HL-60 (cell line): ENCODE measurements around the gene NCSTN.

Experiments
- DNase-seq, 2 experiments: peaks; one replicate each; pipeline ENCODE4 v3.0.0-alpha.2; 2010 to 2020; ENCODE audit warnings: low read depth in 1 of 2, low spot score in 1 of 2
- H3K27ac ChIP-seq: fragments of 250-450 bp; sonication (Bioruptor Pico); replicated peaks from 2 replicates; pipeline ENCODE4 v1.5.1; 2020; ENCODE audit warnings: mild to moderate bottlenecking, moderate library complexity
- H3K27me3 ChIP-seq: fragments of 250-450 bp; sonication (Bioruptor Pico); 2 replicates; pipeline ENCODE4 v1.5.1; 2021; ENCODE audit warnings: mild to moderate bottlenecking, moderate library complexity; ENCODE audit not compliant: insufficient read depth, poor library complexity, severe bottlenecking
- H3K4me3 ChIP-seq: replicated peaks from 2 replicates; pipeline ENCODE4 v1.5.1; 2011; ENCODE audit warnings: mild to moderate bottlenecking, control low read depth, low read length; ENCODE audit not compliant: insufficient read depth
- CTCF ChIP-seq: IDR thresholded peaks from one replicate; pipeline ENCODE4 v1.5.1; 2011; ENCODE audit warnings: low read length, control low read depth, inconsistent platforms; ENCODE audit not compliant: insufficient read depth
- GABPA ChIP-seq: IDR thresholded peaks from 2 replicates; pipeline ENCODE4 v1.6.1; 2012; ENCODE audit warnings: low read depth
- POLR2AphosphoS5 ChIP-seq: IDR thresholded peaks from 2 replicates; pipeline ENCODE4 v1.6.1; 2012; ENCODE audit warnings: low read depth
- REST ChIP-seq: IDR thresholded peaks from 2 replicates; pipeline ENCODE4 v1.6.1; 2012; ENCODE audit warnings: low read depth; ENCODE audit not compliant: insufficient replicate concordance
- SPI1 ChIP-seq: IDR thresholded peaks from 2 replicates; pipeline ENCODE4 v1.6.1; 2012; ENCODE audit warnings: low read depth, mild to moderate bottlenecking, borderline replicate concordance

Gene NCSTN

GRCh38 chr1:160403244-160403643 lies 60.1 kb downstream of the NCSTN start:
- H3K27me3 ChIP-seq = peaks cover 20% of the 10 kb centered on the region

GRCh38 chr1:160404094-160404493 lies 60.9 kb downstream of the NCSTN start:
- peaks cover 20% of the 10 kb centered on the region for H3K27me3 ChIP-seq
- no peak overlapping the region for H3K27ac ChIP-seq
- TF ChIP-seq POLR2AphosphoS5 (no peak), GABPA (no peak), SPI1 (no peak), REST (no peak), CTCF (no peak)
- H3K4me3 ChIP-seq = no peak overlapping the region
- no peak for DNase-seq

More at GRCh38 chr1:160403244-160403643, 60.1 kb downstream of the NCSTN start:
- TF ChIP-seq REST = no peak
- TF ChIP-seq CTCF = no peak
- TF ChIP-seq GABPA = no peak
- no peak for TF ChIP-seq SPI1
- no peak for TF ChIP-seq POLR2AphosphoS5
- Histone ChIP-seq H3K4me3 (no peak overlapping the region), H3K27ac (no peak overlapping the region)
- DNase-seq = no peak

- Histone ChIP-seq H3K27me3 (peaks cover 13% of the 10 kb centered on the region), H3K27ac (no peak overlapping the region), H3K4me3 (no peak overlapping the region)
- DNase-seq = no peak
- TF ChIP-seq POLR2AphosphoS5 = no peak
- no peak for TF ChIP-seq REST
- TF ChIP-seq CTCF = no peak
- no peak for TF ChIP-seq SPI1
These were observed 62.2 kb downstream of the NCSTN start for GRCh38 chr1:160405331-160405877.
